Islet of Langerhans (tissue), 1 donor: ENCODE data around the gene GLRX3.
"Not testable (repeated sequence)": the region's sequence is repeated elsewhere in the genome, so short reads cannot be mapped to it uniquely, and the experiment has no call there.

Source experiments
- FAIRE-seq: peaks from one replicate; lab custom pipeline; 2011; peaks lifted over from hg19 to GRCh38; lab: Jason Lieb, UNC

Gene GLRX3

GRCh38 chr10:130136226-130137089 lies at the start of gene GLRX3:
Gene GLRX3, plus strand, starts transcription at chr10:130136391. Its CDS starts 30 bp downstream, at chr10:130136421.
- no peak for FAIRE-seq

GRCh38 chr10:130090565-130090964 lies 45.6 kb upstream of the GLRX3 start:
- not testable (repeated sequence) for FAIRE-seq

- no peak for FAIRE-seq
Measured at GRCh38 chr10:130099344-130099743, 36.8 kb upstream of the GLRX3 start.

- no peak for FAIRE-seq
Measured at GRCh38 chr10:130105724-130106123, 30.5 kb upstream of the GLRX3 start.

GRCh38 chr10:130108146-130108545 lies 28.0 kb upstream of the GLRX3 start:
- not testable (repeated sequence) for FAIRE-seq

- no peak for FAIRE-seq
Measured at GRCh38 chr10:130108934-130109604, 27.1 kb upstream of the GLRX3 start.

GRCh38 chr10:130109796-130110245 lies 26.4 kb upstream of the GLRX3 start:
- peak; percentile 36 for FAIRE-seq

- no peak for FAIRE-seq
Measured at GRCh38 chr10:130110246-130111112, 25.7 kb upstream of the GLRX3 start, which contains the start of gene C10orf143. Gene C10orf143, minus strand, starts transcription at chr10:130110830. Its CDS starts 58 bp downstream, at chr10:130110772.

- peak; percentile 33 for FAIRE-seq
Measured at GRCh38 chr10:130111113-130111851, 24.9 kb upstream of the GLRX3 start.

GRCh38 chr10:130111852-130112180 lies 24.4 kb upstream of the GLRX3 start:
- no peak for FAIRE-seq

GRCh38 chr10:130112821-130113220 lies 23.4 kb upstream of the GLRX3 start:
- no peak for FAIRE-seq

- not testable (repeated sequence) for FAIRE-seq
Measured at GRCh38 chr10:130116942-130117341, 19.2 kb upstream of the GLRX3 start.

GRCh38 chr10:130117535-130117934 lies 18.7 kb upstream of the GLRX3 start:
- FAIRE-seq, result not testable (repeated sequence)

GRCh38 chr10:130121486-130122079 lies 14.6 kb upstream of the GLRX3 start:
- FAIRE-seq, result no peak

GRCh38 chr10:130127364-130128061 lies 8.7 kb upstream of the GLRX3 start:
- FAIRE-seq, result peak; percentile 13

- no peak for FAIRE-seq
Measured at GRCh38 chr10:130128062-130128781, 8.0 kb upstream of the GLRX3 start.

GRCh38 chr10:130128922-130129321 lies 7.3 kb upstream of the GLRX3 start:
- no peak for FAIRE-seq

- no peak for FAIRE-seq
Measured at GRCh38 chr10:130135676-130136225, 440 bp upstream of the GLRX3 start.

- no peak for FAIRE-seq
Measured at GRCh38 chr10:130137090-130137448, 878 bp downstream of the GLRX3 start.
